NCI-H2029 treated with DMSO at 0.1 percent for 48 hours (cell line): ENCODE measurements around the gene KARS1.

Experiments
- DNase-seq: peaks from one replicate; lab custom pipeline; 2025; lab: John Stamatoyannopoulos, UW

Gene KARS1

GRCh38 chr16:75647492-75648264, at the start of gene KARS1, which contains the start of gene TERF2IP:
Gene KARS1, minus strand, starts transcription at chr16:75647665. Its CDS starts 26 bp downstream, at chr16:75647639.
Gene TERF2IP, plus strand, starts transcription at chr16:75647773. Its CDS starts 110 bp downstream, at chr16:75647883.
- DNase-seq = peak; percentile 29

GRCh38 chr16:75695708-75696107, 48.2 kb upstream of the KARS1 start:
- DNase-seq = no peak

- DNase-seq = no peak
Observed at GRCh38 chr16:75687361-75687760, 39.9 kb upstream of the KARS1 start.

GRCh38 chr16:75682308-75682707, 34.8 kb upstream of the KARS1 start:
- DNase-seq = no peak

- no peak for DNase-seq
Observed at GRCh38 chr16:75679366-75679765, 31.9 kb upstream of the KARS1 start.

GRCh38 chr16:75676909-75677308, 29.4 kb upstream of the KARS1 start, which contains the start of gene CPHXL2:
Gene CPHXL2, minus strand, starts transcription at chr16:75677009. Its CDS starts 10 bp downstream, at chr16:75676999.
- DNase-seq = no peak

- DNase-seq = no peak
Observed at GRCh38 chr16:75667503-75667902, 20.0 kb upstream of the KARS1 start.

- DNase-seq = no peak
Observed at GRCh38 chr16:75660726-75661302, 13.3 kb upstream of the KARS1 start.

GRCh38 chr16:75660321-75660720, 12.9 kb upstream of the KARS1 start:
- no peak for DNase-seq

- DNase-seq = no peak
Observed at GRCh38 chr16:75658175-75658574, 10.7 kb upstream of the KARS1 start.

GRCh38 chr16:75653922-75654321, 6.5 kb upstream of the KARS1 start:
- no peak for DNase-seq

GRCh38 chr16:75648265-75649076, 1.0 kb upstream of the KARS1 start:
- no peak for DNase-seq

GRCh38 chr16:75647112-75647491, 363 bp downstream of the KARS1 start:
- DNase-seq = no peak

- DNase-seq = no peak
Observed at GRCh38 chr16:75644240-75645012, 3.0 kb downstream of the KARS1 start.

- no peak for DNase-seq
Observed at GRCh38 chr16:75640598-75640997, 6.9 kb downstream of the KARS1 start.

- DNase-seq = no peak
Observed at GRCh38 chr16:75635036-75635435, 12.4 kb downstream of the KARS1 start.

GRCh38 chr16:75632857-75633256, 14.6 kb downstream of the KARS1 start:
- peak; percentile 46 for DNase-seq

GRCh38 chr16:75630052-75630451, 17.4 kb downstream of the KARS1 start:
- no peak for DNase-seq

GRCh38 chr16:75629132-75629531, 18.3 kb downstream of the KARS1 start:
- DNase-seq = no peak

GRCh38 chr16:75628351-75628750, 19.1 kb downstream of the KARS1 start:
- DNase-seq = no peak

- DNase-seq = no peak
Observed at GRCh38 chr16:75627851-75628250, 19.6 kb downstream of the KARS1 start.

GRCh38 chr16:75626806-75627205, 20.7 kb downstream of the KARS1 start:
- no peak for DNase-seq
